OCI-LY7 (cell line): ENCODE results near the gene KSR1. TPM values are rescaled to one million over a fixed set of nuclear protein-coding genes. Genes with fewer than 3 reads are reported as not detected.
"Not testable (repeated sequence)": the region's sequence is repeated elsewhere in the genome, so short reads cannot be mapped to it uniquely, and the experiment has no call there.

ENCODE experiments used
- BruUV-seq: library from RNA; stranded (reverse); fragments of 400-500 nt; replicated peaks from 2 replicates; lab custom pipeline; 2021; lab: Mats Ljungman, UMichigan
- CTCF ChIA-PET: fragments of 300-600 bp; sonication (Branson Sonifier 250); formaldehyde crosslinking; loops from one replicate; lab custom pipeline; 2022; ENCODE audit warnings: antibody characterized with exemption; ENCODE audit not compliant: unreplicated experiment; lab: Charles Lee
- POLR2A ChIA-PET: fragments of 300-600 bp; sonication (Branson Sonifier 250); formaldehyde crosslinking; loops from one replicate; lab custom pipeline; 2022; ENCODE audit warnings: antibody characterized with exemption; lab: Charles Lee
- DNase-seq: peaks from one replicate; pipeline ENCODE4 v3.0.0-alpha.2; 2015; ENCODE audit warnings: low spot score
- H2AFZ ChIP-seq: fragments of 200-600 bp; sonication (generic), shearing (Covaris generic); 2 replicates; pipeline ENCODE4 v1.6.1; 2014; ENCODE audit warnings: mild to moderate bottlenecking, antibody characterized with exemption, low read length, moderate library complexity
- H3K27ac ChIP-seq: fragments of 200-600 bp; sonication (generic); 2 replicates; pipeline ENCODE4 v1.5.1; 2014; ENCODE audit warnings: mixed run types, low read depth, mild to moderate bottlenecking, moderate library complexity, low read length, inconsistent platforms; ENCODE audit not compliant: poor library complexity, severe bottlenecking
- H3K36me3 ChIP-seq: fragments of 200-600 bp; sonication (generic); 2 replicates; pipeline ENCODE4 v1.6.1; 2014; ENCODE audit warnings: mild to moderate bottlenecking, antibody characterized with exemption, low read length, moderate library complexity, mixed read lengths; ENCODE audit not compliant: insufficient read depth
- H3K4me1 ChIP-seq: fragments of 200-600 bp; sonication (generic); 2 replicates; pipeline ENCODE4 v1.5.1; 2014; ENCODE audit warnings: mild to moderate bottlenecking, low read length; ENCODE audit not compliant: insufficient read depth, poor library complexity, severe bottlenecking
- H3K4me2 ChIP-seq: fragments of 200-600 bp; sonication (generic); 2 replicates; pipeline ENCODE4 v1.6.1; 2014; ENCODE audit warnings: mild to moderate bottlenecking, low read length
- H3K4me3 ChIP-seq: fragments of 200-600 bp; sonication (generic); 2 replicates; pipeline ENCODE4 v1.5.1; 2014; ENCODE audit warnings: mild to moderate bottlenecking, low read depth, low read length; ENCODE audit not compliant: poor library complexity, severe bottlenecking
- H3K79me2 ChIP-seq: fragments of 200-600 bp; sonication (generic); 2 replicates; pipeline ENCODE4 v1.6.1; 2016; ENCODE audit warnings: low read depth, mild to moderate bottlenecking, low read length, moderate library complexity, mixed read lengths; ENCODE audit not compliant: insufficient read depth
- H3K9me2 ChIP-seq: fragments of 200-600 bp; sonication (generic); 2 replicates; pipeline ENCODE4 v1.6.1; 2016; ENCODE audit warnings: mild to moderate bottlenecking, low read length, mixed read lengths; ENCODE audit not compliant: insufficient read depth
- H3K9me3 ChIP-seq: fragments of 200-600 bp; sonication (generic); 2 replicates; pipeline ENCODE4 v1.6.1; 2014; ENCODE audit warnings: mild to moderate bottlenecking, mixed run types, low read length, mixed read lengths
- H4K20me1 ChIP-seq: fragments of 200-600 bp; sonication (generic); 2 replicates; pipeline ENCODE4 v1.6.1; 2014; ENCODE audit warnings: mild to moderate bottlenecking, antibody characterized with exemption, low read length, moderate library complexity, mixed read lengths; ENCODE audit not compliant: insufficient read depth
- EZH2phosphoT487 ChIP-seq: fragments of 200-600 bp; sonication (generic); IDR thresholded peaks from 2 replicates; pipeline ENCODE4 v1.6.1; 2018; ENCODE audit warnings: low read depth, borderline replicate concordance, mild to moderate bottlenecking, mixed run types, antibody characterized with exemption, low read length, moderate library complexity, mixed read lengths
- intact Hi-C: fragments of 100-400 bp; cut with micrococcal nuclease; formaldehyde crosslinking; loops from one replicate; pipeline ENCODE4 v1.10.0; 2022; ENCODE audit not compliant: unreplicated experiment
- total RNA-seq, 2 experiments: library from RNA; depleted of rRNA in 1 of 2; stranded (reverse); fragments of >200 nt in 1 of 2; shearing (Covaris generic) in 1 of 2; gene quantifications; 2 replicates each; pipeline ENCODE4 v1.2.3, GENCODE V29; 2014 to 2022
- TF ChIP-seq, protein P1 (sequence below): fragments of 200-600 bp; sonication (generic); conservative IDR thresholded peaks from 2 replicates; pipeline ENCODE4 v1.5.1; 2014; ENCODE audit warnings: mild to moderate bottlenecking, antibody characterized with exemption, low read length, moderate library complexity, mixed read lengths

The KSR1 gene
- total RNA-seq, 2 experiments from 2014 or later: 2.2 to 4.1 TPM

DNA sequence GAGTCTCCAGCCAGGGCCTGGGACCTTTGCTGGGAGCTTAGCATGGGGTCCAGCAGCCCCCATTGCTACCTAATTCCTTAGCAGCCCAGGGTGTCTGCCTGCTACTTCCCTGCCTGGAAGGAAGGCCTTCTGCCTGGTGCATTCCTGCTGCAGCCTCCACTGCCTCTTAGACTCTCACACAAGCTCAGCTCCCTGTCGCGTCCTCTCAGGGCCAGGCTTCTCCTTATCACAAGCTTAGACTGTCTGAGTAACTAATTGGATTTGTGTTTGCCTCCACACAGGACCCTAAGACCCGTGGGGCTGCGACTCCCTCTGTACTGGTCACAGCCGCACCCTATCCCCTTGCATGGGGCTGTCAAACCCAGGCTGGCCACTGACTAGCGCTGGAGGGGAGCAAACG lies 181.6 kb downstream of the KSR1 start:
- peaks cover 13% of the 10 kb centered on the region for H3K4me1 ChIP-seq
- H3K9me3 ChIP-seq, DNase-seq, intact Hi-C loops, POLR2A ChIA-PET, BruUV-seq, CTCF ChIA-PET, H2AFZ ChIP-seq, H3K27ac ChIP-seq, H3K79me2 ChIP-seq, H3K36me3 ChIP-seq, H3K4me2 ChIP-seq, H3K4me3 ChIP-seq, H4K20me1 ChIP-seq, H3K9me2 ChIP-seq: not testable (repeated sequence)

DNA sequence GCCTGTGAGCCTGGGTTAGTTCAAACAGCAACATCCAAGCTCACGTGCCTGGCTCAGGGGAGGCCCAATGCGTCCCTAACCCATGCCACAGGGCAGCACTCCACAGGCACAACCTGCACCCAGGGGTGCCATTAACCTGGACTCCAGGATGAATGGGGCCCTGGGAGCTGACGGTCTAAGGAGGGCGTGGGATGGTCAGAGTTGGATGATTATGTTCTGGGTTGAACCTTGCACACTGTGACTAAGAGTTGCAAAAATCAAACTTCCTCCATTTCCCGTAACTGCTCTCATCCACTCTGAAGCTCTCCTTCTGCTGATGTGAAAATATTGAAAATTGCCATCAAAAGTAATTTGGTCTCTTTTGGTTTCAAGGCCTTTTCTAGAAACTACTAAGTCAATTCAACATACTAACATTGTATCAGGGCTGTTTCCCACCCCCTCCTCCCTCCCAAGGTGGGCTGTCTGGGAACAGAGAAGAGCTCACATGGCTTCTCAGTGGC lies 182.2 kb downstream of the KSR1 start:
- H3K4me2 ChIP-seq, DNase-seq, BruUV-seq, H3K79me2 ChIP-seq, H3K9me2 ChIP-seq, H4K20me1 ChIP-seq, intact Hi-C loops, CTCF ChIA-PET, H3K36me3 ChIP-seq, POLR2A ChIA-PET, H3K27ac ChIP-seq, H3K9me3 ChIP-seq, H2AFZ ChIP-seq, H3K4me3 ChIP-seq: not testable (repeated sequence)
- peaks cover 13% of the 10 kb centered on the region for H3K4me1 ChIP-seq

DNA sequence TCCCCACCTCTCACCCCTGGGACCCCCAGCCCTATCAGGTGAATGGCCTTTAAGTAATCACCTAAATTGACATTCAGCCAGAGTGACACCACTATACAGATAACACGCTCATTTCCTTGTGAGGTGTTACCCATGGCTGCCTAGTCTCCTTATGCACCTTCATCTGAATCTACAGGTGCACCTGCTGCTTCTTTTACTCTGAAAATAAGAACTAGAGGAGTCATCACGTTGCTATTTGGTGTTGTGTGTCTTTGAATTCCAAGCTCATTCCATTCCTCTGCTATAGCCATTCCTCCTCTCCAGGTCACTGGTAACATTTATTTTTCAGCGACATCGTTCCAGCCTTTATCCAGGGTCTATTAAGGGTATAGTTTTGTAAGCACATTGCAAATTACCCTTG lies 184.5 kb downstream of the KSR1 start:
- no TSS peak for BruUV-seq
- H4K20me1 ChIP-seq: no peaks in the 10 kb centered on the region

DNA sequence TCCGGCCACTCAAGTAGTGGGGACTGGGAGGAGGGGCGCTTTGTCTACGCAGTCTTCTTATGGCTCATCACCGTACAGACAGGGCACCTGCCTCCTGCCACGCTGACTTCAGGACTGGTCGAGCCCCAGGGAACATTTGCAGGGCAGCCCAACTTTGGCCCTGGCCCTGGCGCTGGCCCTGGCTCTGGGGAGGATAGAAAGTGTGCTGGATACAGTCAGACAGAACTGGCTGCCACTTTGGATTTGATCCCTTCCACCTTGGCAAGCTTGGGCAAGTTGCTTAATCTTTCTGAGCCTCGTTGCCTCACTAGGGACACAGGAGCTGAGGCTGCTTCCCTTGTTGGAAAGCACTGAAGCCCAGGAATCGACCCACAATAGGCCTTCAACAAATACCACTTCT lies 188.3 kb downstream of the KSR1 start:
- Histone ChIP-seq H4K20me1 (no peaks in the 10 kb centered on the region), H2AFZ (no peak overlapping the region), H3K79me2 (no peaks in the 10 kb centered on the region), H3K9me2 (no peaks in the 10 kb centered on the region), H3K4me2 (no peak overlapping the region), H3K36me3 (no peaks in the 10 kb centered on the region), H3K27ac (no peak overlapping the region), H3K4me1 (no peaks in the 10 kb centered on the region), H3K9me3 (no peaks in the 10 kb centered on the region), H3K4me3 (no peak overlapping the region)
- no peak for DNase-seq
- no TSS peak for BruUV-seq
- ChIA-PET POLR2A (no interaction called here), CTCF (no interaction called here)
- intact Hi-C loops: no loop called here
- no peak for TF ChIP-seq EZH2phosphoT487
- TF ChIP-seq, protein P1, sequence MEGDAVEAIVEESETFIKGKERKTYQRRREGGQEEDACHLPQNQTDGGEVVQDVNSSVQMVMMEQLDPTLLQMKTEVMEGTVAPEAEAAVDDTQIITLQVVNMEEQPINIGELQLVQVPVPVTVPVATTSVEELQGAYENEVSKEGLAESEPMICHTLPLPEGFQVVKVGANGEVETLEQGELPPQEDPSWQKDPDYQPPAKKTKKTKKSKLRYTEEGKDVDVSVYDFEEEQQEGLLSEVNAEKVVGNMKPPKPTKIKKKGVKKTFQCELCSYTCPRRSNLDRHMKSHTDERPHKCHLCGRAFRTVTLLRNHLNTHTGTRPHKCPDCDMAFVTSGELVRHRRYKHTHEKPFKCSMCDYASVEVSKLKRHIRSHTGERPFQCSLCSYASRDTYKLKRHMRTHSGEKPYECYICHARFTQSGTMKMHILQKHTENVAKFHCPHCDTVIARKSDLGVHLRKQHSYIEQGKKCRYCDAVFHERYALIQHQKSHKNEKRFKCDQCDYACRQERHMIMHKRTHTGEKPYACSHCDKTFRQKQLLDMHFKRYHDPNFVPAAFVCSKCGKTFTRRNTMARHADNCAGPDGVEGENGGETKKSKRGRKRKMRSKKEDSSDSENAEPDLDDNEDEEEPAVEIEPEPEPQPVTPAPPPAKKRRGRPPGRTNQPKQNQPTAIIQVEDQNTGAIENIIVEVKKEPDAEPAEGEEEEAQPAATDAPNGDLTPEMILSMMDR: no peak

More for the DNA sequence above, 184.5 kb downstream of the KSR1 start:
- ChIA-PET CTCF (no interaction called here), POLR2A (no interaction called here)
- H2AFZ ChIP-seq: no peak overlapping the region
- no peak overlapping the region for H3K27ac ChIP-seq
- H3K4me1 ChIP-seq: peaks cover 1% of the 10 kb centered on the region
- no peak overlapping the region for H3K4me2 ChIP-seq
- no peaks in the 10 kb centered on the region for H3K36me3 ChIP-seq
- no peaks in the 10 kb centered on the region for H3K79me2 ChIP-seq
- TF ChIP-seq, protein P1: no peak
- TF ChIP-seq EZH2phosphoT487: no peak
- intact Hi-C loops: no loop called here
- no peak for DNase-seq
- H3K9me2 ChIP-seq: no peaks in the 10 kb centered on the region
- H3K4me3 ChIP-seq: no peak overlapping the region
- H3K9me3 ChIP-seq: no peaks in the 10 kb centered on the region

DNA sequence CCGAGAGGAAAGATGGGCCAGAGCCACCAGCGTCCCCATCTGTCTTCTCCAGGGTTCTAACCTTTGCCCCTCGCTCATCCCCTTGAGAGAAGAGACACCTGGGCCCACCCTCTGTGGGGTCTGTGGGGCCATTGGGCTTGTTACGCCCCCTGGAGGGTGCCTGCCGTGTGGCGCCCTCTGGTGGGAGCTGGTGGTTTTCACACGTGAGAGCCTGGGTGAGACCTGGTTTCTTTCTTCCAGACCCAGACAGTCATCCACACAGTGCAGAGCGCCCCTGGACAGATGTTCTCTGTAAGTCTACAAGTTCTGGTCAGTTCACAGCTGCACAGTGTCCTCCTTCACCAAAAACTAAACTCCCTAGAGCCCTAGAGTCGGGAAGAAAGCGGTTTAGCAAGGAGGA lies 189.4 kb downstream of the KSR1 start:
- H2AFZ ChIP-seq, H3K4me2 ChIP-seq, BruUV-seq, H4K20me1 ChIP-seq, intact Hi-C loops, H3K9me3 ChIP-seq, H3K79me2 ChIP-seq, H3K4me3 ChIP-seq, POLR2A ChIA-PET, H3K36me3 ChIP-seq, H3K9me2 ChIP-seq, H3K27ac ChIP-seq, H3K4me1 ChIP-seq, DNase-seq, CTCF ChIA-PET: not testable (repeated sequence)
